ENCODE results near the gene CADPS2. TPM values are rescaled to one million over a fixed set of nuclear protein-coding genes. Genes with fewer than 3 reads are reported as not detected.
"Not testable (repeated sequence)": the region's sequence is repeated elsewhere in the genome, so short reads cannot be mapped to it uniquely, and the experiment has no call there.

The CADPS2 gene
- polyA plus RNA-seq, 1 experiment: 0.38 TPM

DNA sequence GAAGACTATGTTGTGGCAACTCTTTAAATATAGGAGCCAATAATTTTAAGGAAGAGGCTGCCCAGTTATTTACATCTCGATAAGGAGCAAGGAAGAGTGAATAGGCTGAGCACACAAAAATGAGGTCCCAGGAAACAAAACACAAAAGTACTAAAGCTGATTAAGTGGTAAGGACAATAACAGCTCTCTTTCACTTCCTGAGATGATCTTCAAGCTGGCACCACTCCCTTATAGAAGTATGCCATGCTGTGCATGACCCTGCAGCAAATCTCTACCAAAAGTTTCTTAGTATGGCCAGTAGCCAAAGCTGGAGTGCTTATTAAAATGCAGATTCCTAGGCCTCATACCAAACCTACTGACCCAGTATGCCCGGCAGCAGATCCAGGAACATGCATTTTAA, 39.7 kb downstream of the CADPS2 start:
- no peak for DNase-seq (ENCODE audit: low read depth)
- Histone ChIP-seq H3K4me3 (ENCODE audit: low read depth, low read length) (no peak overlapping the region), H3K36me3 (ENCODE audit: control insufficient read depth, insufficient read depth, low read length) (no peaks in the 10 kb centered on the region), H3K27me3 (ENCODE audit: control insufficient read depth, insufficient read depth, low read length) (no peaks in the 10 kb centered on the region)
- TF ChIP-seq, protein P1, sequence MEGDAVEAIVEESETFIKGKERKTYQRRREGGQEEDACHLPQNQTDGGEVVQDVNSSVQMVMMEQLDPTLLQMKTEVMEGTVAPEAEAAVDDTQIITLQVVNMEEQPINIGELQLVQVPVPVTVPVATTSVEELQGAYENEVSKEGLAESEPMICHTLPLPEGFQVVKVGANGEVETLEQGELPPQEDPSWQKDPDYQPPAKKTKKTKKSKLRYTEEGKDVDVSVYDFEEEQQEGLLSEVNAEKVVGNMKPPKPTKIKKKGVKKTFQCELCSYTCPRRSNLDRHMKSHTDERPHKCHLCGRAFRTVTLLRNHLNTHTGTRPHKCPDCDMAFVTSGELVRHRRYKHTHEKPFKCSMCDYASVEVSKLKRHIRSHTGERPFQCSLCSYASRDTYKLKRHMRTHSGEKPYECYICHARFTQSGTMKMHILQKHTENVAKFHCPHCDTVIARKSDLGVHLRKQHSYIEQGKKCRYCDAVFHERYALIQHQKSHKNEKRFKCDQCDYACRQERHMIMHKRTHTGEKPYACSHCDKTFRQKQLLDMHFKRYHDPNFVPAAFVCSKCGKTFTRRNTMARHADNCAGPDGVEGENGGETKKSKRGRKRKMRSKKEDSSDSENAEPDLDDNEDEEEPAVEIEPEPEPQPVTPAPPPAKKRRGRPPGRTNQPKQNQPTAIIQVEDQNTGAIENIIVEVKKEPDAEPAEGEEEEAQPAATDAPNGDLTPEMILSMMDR (IDR thresholded peaks at IDR 0.05; ENCODE audit: insufficient read depth, low read depth, low read length): no peak
- ChIA-PET CTCF (no interaction called here), POLR2A (no interaction called here)

DNA sequence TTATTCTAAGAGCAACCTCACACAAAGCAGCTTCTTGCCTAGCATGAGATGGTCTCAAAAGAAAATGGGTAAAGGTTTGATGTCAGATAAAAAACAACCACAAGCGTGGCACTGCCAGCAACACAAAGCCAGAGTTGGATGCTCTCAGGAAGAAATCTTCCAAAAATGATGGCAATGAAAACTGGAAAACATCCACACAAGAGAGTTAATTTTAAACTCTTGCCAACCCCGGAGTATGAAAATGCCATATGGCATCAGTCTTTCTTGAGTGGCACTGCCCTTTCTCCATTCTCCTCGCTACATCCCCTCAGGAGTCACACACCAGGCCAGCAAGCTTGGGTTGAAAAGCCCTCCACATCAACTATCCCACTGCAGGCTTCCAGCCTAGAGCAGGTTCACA, 41.0 kb downstream of the CADPS2 start:
- ChIA-PET CTCF (no interaction called here), POLR2A (no interaction called here)
- TF ChIP-seq, protein P1 (IDR thresholded peaks at IDR 0.05; ENCODE audit: insufficient read depth, low read depth, low read length): no peak
- no peaks in the 10 kb centered on the region for H3K27me3 ChIP-seq (ENCODE audit: control insufficient read depth, insufficient read depth, low read length)
- no peak for DNase-seq (ENCODE audit: low read depth)
- H3K4me3 ChIP-seq (ENCODE audit: low read depth, low read length): no peak overlapping the region
- H3K36me3 ChIP-seq (ENCODE audit: control insufficient read depth, insufficient read depth, low read length): no peaks in the 10 kb centered on the region

DNA sequence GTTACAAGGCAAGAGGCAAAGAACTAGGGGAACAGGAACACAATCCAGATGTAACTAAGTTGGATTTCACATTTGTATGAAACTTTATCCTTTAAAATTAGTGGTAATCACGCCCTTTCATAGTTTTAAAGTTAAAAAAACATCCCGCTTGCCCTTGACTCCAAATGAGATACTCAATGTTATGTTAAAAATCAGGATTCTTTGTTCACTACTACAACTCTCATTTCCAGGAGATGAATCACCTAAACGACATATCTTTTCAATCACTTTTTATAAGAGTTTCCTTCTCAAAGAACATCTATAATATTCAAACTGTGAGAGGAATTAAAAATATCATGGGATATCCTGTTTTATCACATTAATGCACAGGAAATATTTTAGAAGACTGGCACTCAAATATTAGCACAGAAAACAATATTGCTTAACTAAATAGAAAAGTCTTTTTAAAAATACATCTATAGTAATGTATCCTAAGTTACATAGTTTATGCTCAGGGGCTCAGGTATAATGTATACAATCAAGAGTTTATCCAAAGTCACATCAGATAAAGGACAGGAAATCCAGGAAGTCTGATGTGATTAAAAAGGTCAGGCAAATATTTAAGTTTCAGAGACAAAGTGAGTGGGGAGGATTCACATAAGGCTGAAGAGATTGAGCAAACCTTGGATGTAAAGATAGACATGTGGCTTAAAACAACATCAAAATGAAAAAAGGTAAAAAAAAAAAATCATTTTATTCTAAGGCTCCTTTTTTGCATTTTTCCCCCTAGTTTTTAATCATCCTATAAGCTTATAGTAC, 41.9 kb downstream of the CADPS2 start:
- Histone ChIP-seq H3K27me3 (ENCODE audit: control insufficient read depth, insufficient read depth, low read length) (no peaks in the 10 kb centered on the region), H3K36me3 (ENCODE audit: control insufficient read depth, insufficient read depth, low read length) (no peaks in the 10 kb centered on the region), H3K4me3 (ENCODE audit: low read depth, low read length) (no peak overlapping the region)
- DNase-seq (ENCODE audit: low read depth): no peak
- TF ChIP-seq, protein P1 (IDR thresholded peaks at IDR 0.05; ENCODE audit: insufficient read depth, low read depth, low read length): no peak
- POLR2A ChIA-PET: no interaction called here
- CTCF ChIA-PET: interaction anchor here (0.6 kb wide), 1 partner anchor 27 kb away, joined by 3 read pairs; no protein-coding TSS in a partner anchor

DNA sequence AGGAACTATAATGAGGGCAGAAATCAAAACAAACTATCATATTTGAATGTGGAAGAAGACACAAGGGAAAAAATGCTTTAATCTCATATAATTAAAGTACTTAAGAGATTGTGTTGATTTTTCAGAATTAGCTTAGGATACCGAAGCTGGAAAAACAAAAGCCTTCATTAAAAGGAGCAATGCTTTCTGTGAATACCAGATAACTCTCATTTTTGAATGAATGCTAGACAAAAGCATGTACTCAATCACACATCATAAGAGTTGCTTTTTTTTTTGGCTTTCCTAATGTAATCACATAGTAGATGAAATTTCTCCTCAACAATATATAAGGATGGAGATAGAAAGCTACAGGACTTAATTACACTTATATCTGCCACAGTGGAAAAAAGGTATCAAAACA, 43.3 kb downstream of the CADPS2 start:
- Histone ChIP-seq H3K36me3 (ENCODE audit: control insufficient read depth, insufficient read depth, low read length) (no peaks in the 10 kb centered on the region), H3K27me3 (ENCODE audit: control insufficient read depth, insufficient read depth, low read length) (no peaks in the 10 kb centered on the region), H3K4me3 (ENCODE audit: low read depth, low read length) (no peak overlapping the region)
- no peak for DNase-seq (ENCODE audit: low read depth)
- ChIA-PET CTCF (no interaction called here), POLR2A (no interaction called here)
- TF ChIP-seq, protein P1 (IDR thresholded peaks at IDR 0.05; ENCODE audit: insufficient read depth, low read depth, low read length): no peak

DNA sequence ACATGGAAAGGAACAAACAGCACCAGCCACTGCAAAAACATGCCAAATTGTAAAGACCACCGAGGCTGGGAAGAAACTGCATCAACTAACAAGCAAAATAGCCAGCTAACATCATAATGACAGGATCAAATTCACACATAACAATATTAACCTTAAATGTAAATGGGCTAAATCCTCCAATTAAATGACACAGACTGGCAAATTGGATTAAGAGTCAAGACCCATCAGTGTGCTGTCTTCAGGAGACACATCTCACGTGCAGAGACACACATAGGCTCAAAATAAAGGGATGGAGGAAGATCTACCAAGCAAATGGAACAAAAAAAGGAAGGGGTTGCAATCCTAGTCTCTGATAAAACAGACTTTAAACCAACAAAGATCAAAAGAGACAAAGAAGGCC, 50.0 kb downstream of the CADPS2 start:
- H3K36me3 ChIP-seq (ENCODE audit: control insufficient read depth, insufficient read depth, low read length); H3K27me3 ChIP-seq (ENCODE audit: control insufficient read depth, insufficient read depth, low read length); POLR2A ChIA-PET; H3K4me3 ChIP-seq (ENCODE audit: low read depth, low read length); DNase-seq (ENCODE audit: low read depth); CTCF ChIA-PET: not testable (repeated sequence)

GRCh38 chr7:122834571-122834942, 51.7 kb downstream of the CADPS2 start:
- H3K27me3 ChIP-seq (ENCODE audit: control insufficient read depth, insufficient read depth, low read length); DNase-seq (ENCODE audit: low read depth); H3K36me3 ChIP-seq (ENCODE audit: control insufficient read depth, insufficient read depth, low read length); CTCF ChIA-PET; H3K4me3 ChIP-seq (ENCODE audit: low read depth, low read length); POLR2A ChIA-PET: not testable (repeated sequence)
